DND-41 (cell line): ENCODE measurements around the gene CAMK2A.

Experiments
- CTCF ChIP-seq: IDR thresholded peaks from 2 replicates; pipeline ENCODE4 v1.5.1; 2012; ENCODE audit warnings: borderline replicate concordance, low read length, moderate library complexity, mild to moderate bottlenecking; ENCODE audit not compliant: poor library complexity, severe bottlenecking; ENCODE audit errors: extremely low read depth
- EZH2 ChIP-seq: IDR thresholded peaks from 3 replicates; pipeline ENCODE4 v1.6.1; 2012; ENCODE audit warnings: borderline replicate concordance, low read depth, mild to moderate bottlenecking, moderate library complexity, low read length, inconsistent platforms; ENCODE audit not compliant: severe bottlenecking

DNA sequence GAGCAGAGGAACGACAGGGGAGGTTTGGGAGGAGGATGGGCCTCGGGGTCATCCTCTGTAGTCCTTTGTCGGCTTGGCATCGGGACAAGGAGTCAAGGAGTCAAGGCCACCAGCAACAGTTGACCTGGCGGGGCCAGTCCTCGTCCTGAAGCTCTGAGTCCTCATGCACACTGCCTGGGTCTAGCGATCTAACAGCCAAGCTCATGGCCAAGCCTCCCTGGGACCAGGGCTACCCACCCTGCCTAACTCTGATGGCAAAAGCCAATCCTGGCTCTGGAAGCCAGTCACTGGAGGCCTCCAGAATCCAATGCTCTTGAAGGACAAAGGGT, 49.8 kb downstream of the CAMK2A start:
- TF ChIP-seq CTCF (no peak), EZH2 (no peak)
